GM23338 (cell line): ENCODE data around the gene BFSP2.

ENCODE experiments used
- TF ChIP-seq, protein P1 (sequence below): fragments of 250-450 bp; sonication (Bioruptor Pico); IDR thresholded peaks from 2 replicates; pipeline ENCODE4 v1.5.0; 2020; ENCODE audit warnings: mild to moderate bottlenecking, moderate library complexity
- TF ChIP-seq, protein P2 (sequence below), 2 experiments: fragments of 200-600 bp in 1 of 2; sonication (generic) in 1 of 2; conservative IDR thresholded peaks; 2 replicates each; pipeline versions ENCODE4 v1.5.1 to v1.6.1; 2016 to 2017; ENCODE audit warnings: antibody characterized with exemption in 2 of 2, low read depth in 2 of 2, mild to moderate bottlenecking in 2 of 2, moderate library complexity in 1 of 2

DNA sequence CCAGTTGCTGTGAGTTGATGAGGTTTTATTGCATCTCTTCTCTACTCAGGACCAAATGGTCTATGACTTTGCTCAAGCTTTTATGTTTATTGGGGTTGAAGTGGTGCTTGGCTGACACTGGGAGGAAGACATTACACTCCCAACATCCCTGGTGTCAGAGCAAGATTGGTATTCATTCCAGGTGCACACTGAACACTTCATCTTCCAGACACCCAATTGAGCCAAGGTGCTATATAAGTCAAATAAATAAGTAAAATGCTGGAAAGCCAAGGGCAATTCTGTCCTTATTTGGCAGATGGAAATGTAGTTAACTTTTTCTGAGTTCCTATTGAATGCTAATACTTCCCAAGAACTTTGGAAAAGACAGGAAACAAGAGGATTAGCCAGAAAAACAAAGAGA, 120.4 kb downstream of the BFSP2 start:
- TF ChIP-seq, protein P1, sequence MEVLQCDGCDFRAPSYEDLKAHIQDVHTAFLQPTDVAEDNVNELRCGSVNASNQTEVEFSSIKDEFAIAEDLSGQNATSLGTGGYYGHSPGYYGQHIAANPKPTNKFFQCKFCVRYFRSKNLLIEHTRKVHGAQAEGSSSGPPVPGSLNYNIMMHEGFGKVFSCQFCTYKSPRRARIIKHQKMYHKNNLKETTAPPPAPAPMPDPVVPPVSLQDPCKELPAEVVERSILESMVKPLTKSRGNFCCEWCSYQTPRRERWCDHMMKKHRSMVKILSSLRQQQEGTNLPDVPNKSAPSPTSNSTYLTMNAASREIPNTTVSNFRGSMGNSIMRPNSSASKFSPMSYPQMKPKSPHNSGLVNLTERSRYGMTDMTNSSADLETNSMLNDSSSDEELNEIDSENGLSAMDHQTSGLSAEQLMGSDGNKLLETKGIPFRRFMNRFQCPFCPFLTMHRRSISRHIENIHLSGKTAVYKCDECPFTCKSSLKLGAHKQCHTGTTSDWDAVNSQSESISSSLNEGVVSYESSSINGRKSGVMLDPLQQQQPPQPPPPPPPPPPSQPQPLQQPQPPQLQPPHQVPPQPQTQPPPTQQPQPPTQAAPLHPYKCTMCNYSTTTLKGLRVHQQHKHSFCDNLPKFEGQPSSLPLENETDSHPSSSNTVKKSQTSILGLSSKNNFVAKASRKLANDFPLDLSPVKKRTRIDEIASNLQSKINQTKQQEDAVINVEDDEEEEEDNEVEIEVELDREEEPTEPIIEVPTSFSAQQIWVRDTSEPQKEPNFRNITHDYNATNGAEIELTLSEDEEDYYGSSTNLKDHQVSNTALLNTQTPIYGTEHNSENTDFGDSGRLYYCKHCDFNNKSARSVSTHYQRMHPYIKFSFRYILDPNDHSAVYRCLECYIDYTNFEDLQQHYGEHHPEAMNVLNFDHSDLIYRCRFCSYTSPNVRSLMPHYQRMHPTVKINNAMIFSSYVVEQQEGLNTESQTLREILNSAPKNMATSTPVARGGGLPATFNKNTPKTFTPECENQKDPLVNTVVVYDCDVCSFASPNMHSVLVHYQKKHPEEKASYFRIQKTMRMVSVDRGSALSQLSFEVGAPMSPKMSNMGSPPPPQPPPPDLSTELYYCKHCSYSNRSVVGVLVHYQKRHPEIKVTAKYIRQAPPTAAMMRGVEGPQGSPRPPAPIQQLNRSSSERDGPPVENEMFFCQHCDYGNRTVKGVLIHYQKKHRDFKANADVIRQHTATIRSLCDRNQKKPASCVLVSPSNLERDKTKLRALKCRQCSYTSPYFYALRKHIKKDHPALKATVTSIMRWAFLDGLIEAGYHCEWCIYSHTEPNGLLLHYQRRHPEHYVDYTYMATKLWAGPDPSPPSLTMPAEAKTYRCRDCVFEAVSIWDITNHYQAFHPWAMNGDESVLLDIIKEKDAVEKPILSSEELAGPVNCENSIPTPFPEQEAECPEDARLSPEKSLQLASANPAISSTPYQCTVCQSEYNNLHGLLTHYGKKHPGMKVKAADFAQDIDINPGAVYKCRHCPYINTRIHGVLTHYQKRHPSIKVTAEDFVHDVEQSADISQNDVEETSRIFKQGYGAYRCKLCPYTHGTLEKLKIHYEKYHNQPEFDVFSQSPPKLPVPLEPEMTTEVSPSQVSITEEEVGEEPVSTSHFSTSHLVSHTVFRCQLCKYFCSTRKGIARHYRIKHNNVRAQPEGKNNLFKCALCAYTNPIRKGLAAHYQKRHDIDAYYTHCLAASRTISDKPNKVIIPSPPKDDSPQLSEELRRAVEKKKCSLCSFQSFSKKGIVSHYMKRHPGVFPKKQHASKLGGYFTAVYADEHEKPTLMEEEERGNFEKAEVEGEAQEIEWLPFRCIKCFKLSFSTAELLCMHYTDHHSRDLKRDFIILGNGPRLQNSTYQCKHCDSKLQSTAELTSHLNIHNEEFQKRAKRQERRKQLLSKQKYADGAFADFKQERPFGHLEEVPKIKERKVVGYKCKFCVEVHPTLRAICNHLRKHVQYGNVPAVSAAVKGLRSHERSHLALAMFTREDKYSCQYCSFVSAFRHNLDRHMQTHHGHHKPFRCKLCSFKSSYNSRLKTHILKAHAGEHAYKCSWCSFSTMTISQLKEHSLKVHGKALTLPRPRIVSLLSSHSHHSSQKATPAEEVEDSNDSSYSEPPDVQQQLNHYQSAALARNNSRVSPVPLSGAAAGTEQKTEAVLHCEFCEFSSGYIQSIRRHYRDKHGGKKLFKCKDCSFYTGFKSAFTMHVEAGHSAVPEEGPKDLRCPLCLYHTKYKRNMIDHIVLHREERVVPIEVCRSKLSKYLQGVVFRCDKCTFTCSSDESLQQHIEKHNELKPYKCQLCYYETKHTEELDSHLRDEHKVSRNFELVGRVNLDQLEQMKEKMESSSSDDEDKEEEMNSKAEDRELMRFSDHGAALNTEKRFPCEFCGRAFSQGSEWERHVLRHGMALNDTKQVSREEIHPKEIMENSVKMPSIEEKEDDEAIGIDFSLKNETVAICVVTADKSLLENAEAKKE (CRISPR knock-in tag), result no peak
- TF ChIP-seq, protein P2, sequence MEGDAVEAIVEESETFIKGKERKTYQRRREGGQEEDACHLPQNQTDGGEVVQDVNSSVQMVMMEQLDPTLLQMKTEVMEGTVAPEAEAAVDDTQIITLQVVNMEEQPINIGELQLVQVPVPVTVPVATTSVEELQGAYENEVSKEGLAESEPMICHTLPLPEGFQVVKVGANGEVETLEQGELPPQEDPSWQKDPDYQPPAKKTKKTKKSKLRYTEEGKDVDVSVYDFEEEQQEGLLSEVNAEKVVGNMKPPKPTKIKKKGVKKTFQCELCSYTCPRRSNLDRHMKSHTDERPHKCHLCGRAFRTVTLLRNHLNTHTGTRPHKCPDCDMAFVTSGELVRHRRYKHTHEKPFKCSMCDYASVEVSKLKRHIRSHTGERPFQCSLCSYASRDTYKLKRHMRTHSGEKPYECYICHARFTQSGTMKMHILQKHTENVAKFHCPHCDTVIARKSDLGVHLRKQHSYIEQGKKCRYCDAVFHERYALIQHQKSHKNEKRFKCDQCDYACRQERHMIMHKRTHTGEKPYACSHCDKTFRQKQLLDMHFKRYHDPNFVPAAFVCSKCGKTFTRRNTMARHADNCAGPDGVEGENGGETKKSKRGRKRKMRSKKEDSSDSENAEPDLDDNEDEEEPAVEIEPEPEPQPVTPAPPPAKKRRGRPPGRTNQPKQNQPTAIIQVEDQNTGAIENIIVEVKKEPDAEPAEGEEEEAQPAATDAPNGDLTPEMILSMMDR (conservative IDR thresholded peaks at IDR 0.05; ENCODE audit: low read depth in 2 of 2), result no peak
